K562 (cell line): Measurements from ENCODE around the gene EHBP1L1. TPM values are rescaled to one million over a fixed set of nuclear protein-coding genes. Genes with fewer than 3 reads are reported as not detected.

Experiments
- ATAC-seq: fragments of 200-7000 bp; cut with Tn5 transposase; 3 replicates; pipeline ENCODE4 v1.9.1; 2020; ENCODE audit warnings: moderate library complexity
- BruUV-seq: library from RNA; stranded (reverse); fragments of 400-500 nt; replicated peaks from 2 replicates; lab custom pipeline; 2021; lab: Mats Ljungman, UMichigan
- CTCF ChIA-PET: fragments of 300-600 bp; formaldehyde crosslinking; extraction: SDS; loops from one replicate; lab custom pipeline; 2021; ENCODE audit warnings: low intra/inter-chr PET ratio; lab: Yijun Ruan, JAX
- POLR2A ChIA-PET: fragments of 300-600, 350-650 bp; sonication (Branson Sonifier 250); formaldehyde crosslinking; extraction: SDS; loops from one replicate; lab custom pipeline; 2021; ENCODE audit warnings: antibody characterized with exemption, inconsistent platforms; lab: Yijun Ruan, JAX
- DNase-seq, 4 experiments: peaks; one replicate each; pipeline versions ENCODE4 v3.0.0 to v3.0.0-alpha.2; 2011 to 2018; ENCODE audit warnings: low spot score in 3 of 4, mixed read lengths in 3 of 4; ENCODE audit errors: extremely low read depth in 1 of 4
- FAIRE-seq: peaks from 2 replicates; lab custom pipeline; 2011; peaks lifted over from hg19 to GRCh38; lab: Jason Lieb, UNC
- H2AFZ ChIP-seq: 2 replicates; pipeline ENCODE4 v1.6.0; 2011; ENCODE audit warnings: low read depth, low read length, control low read depth, inconsistent platforms
- H3K27ac ChIP-seq: fragments of 200-600 bp; 3 replicates; pipeline ENCODE4 v1.8.0; 2011; ENCODE audit warnings: low read depth, mild to moderate bottlenecking, control low read depth, inconsistent platforms, low read length, moderate library complexity, mixed read lengths; ENCODE audit errors: extremely low read depth
- H3K27me3 ChIP-seq, 2 experiments: fragments of 300-600 bp in 1 of 2; 2 replicates in 1 of 2; 3 replicates in 1 of 2; pipeline versions ENCODE4 v1.6.0 to v1.8.0; 2011; ENCODE audit warnings: inconsistent platforms in 2 of 2, low read length in 2 of 2, mild to moderate bottlenecking in 1 of 2, mixed read lengths in 1 of 2, moderate library complexity in 1 of 2; ENCODE audit not compliant: control insufficient read depth in 2 of 2, insufficient read depth in 2 of 2
- H3K36me3 ChIP-seq: fragments of 300-600 bp; 3 replicates; pipeline ENCODE4 v1.8.0; 2011; ENCODE audit warnings: mild to moderate bottlenecking, low read length, inconsistent platforms; ENCODE audit not compliant: control insufficient read depth, insufficient read depth
- H3K4me1 ChIP-seq, 2 experiments: fragments of 200-600 bp in 1 of 2; replicated peaks in 1 of 2; 2 replicates in 1 of 2; 3 replicates in 1 of 2; pipeline versions ENCODE4 v1.5.1 to v1.8.0; 2011; ENCODE audit warnings: inconsistent platforms in 2 of 2, low read length in 2 of 2, mild to moderate bottlenecking in 1 of 2, mixed read lengths in 1 of 2, moderate library complexity in 1 of 2; ENCODE audit not compliant: control insufficient read depth in 2 of 2, insufficient read depth in 2 of 2
- H3K4me2 ChIP-seq: 2 replicates; pipeline ENCODE4 v1.6.1; 2011; ENCODE audit warnings: low read length, control low read depth, inconsistent platforms, mixed read lengths; ENCODE audit not compliant: insufficient read depth
- H3K4me3 ChIP-seq: fragments of 200-600 bp; sonication (generic), shearing (Covaris generic); 2 replicates; pipeline ENCODE4 v1.5.1; 2016; ENCODE audit warnings: control low read depth, inconsistent platforms
- H3K79me2 ChIP-seq: fragments of 200-600 bp; 3 replicates; pipeline ENCODE4 v1.8.0; 2011; ENCODE audit warnings: low read length, inconsistent platforms; ENCODE audit not compliant: control insufficient read depth, insufficient read depth
- H3K9ac ChIP-seq, 2 experiments: 2 replicates each; pipeline versions ENCODE4 v1.6.0 to v1.6.1; 2011; ENCODE audit warnings: low read depth in 2 of 2, low read length in 2 of 2, control low read depth in 1 of 2, inconsistent platforms in 1 of 2, mild to moderate bottlenecking in 1 of 2, mixed read lengths in 1 of 2; ENCODE audit not compliant: insufficient read depth in 1 of 2
- H3K9me1 ChIP-seq: one replicate; pipeline ENCODE4 v1.6.0; 2011; ENCODE audit warnings: inconsistent platforms, mild to moderate bottlenecking, low read length, moderate library complexity; ENCODE audit not compliant: control insufficient read depth, insufficient read depth
- H3K9me3 ChIP-seq: replicated peaks from 2 replicates; pipeline ENCODE4 v1.5.1; 2011; ENCODE audit warnings: low read depth, low read length, inconsistent platforms; ENCODE audit not compliant: control insufficient read depth, insufficient read depth
- H4K20me1 ChIP-seq: replicated peaks from 2 replicates; pipeline ENCODE4 v1.6.1; 2011; ENCODE audit warnings: low read length, inconsistent platforms, mixed read lengths; ENCODE audit not compliant: control insufficient read depth, insufficient read depth
- C11orf30 ChIP-seq: fragments of 450-650 bp; IDR thresholded peaks from 2 replicates; pipeline ENCODE4 v1.6.1; 2016; ENCODE audit warnings: low read depth, mild to moderate bottlenecking
- POLR2G ChIP-seq: fragments of 200-400 bp; formaldehyde crosslinking; IDR thresholded peaks from 2 replicates; pipeline ENCODE4 v1.6.1; 2017; ENCODE audit warnings: low read depth, mild to moderate bottlenecking, antibody characterized with exemption, low read length, moderate library complexity
- RBFOX2 ChIP-seq: fragments of 200-400 bp; formaldehyde crosslinking; IDR thresholded peaks from 2 replicates; pipeline ENCODE4 v1.6.1; 2017; ENCODE audit warnings: low read depth, mild to moderate bottlenecking, low read length, moderate library complexity
- XRCC5 ChIP-seq: fragments of 200-400 bp; formaldehyde crosslinking; IDR thresholded peaks from 2 replicates; pipeline ENCODE4 v1.6.1; 2017; ENCODE audit warnings: low read depth, mild to moderate bottlenecking, low read length
- WGBS: fragments of 100-300 bp; shearing (Covaris generic); methylation state at CpG from one replicate; pipeline ENCODE4 v1.1.6; 2016; ENCODE audit warnings: low coverage, mixed read lengths; ENCODE audit not compliant: insufficient coverage; ENCODE audit errors: missing lambda C conversion rate; 5-methylcytosine and 5-hydroxymethylcytosine counted together
- in situ Hi-C: fragments of 300-500 bp; cut with MboI; formaldehyde crosslinking; loops from 4 replicates; pipeline ENCODE4 v1.15.0; 2018; ENCODE audit warnings: inconsistent platforms, mixed read lengths
- intact Hi-C: fragments of 100-400 bp; cut with micrococcal nuclease; formaldehyde crosslinking; loops from 2 replicates; pipeline ENCODE4 v1.14.2; 2022
- polyA plus RNA-seq, 8 experiments: library from polyadenylated mRNA; depleted of rRNA in 4 of 8; stranded (reverse) in 5 of 8; unstranded in 3 of 8; fragments of >200 nt; fragmentation: Nextera tagmentation in 2 of 8; fragmentation: Illumina TruSeq in 1 of 8; extraction: Ambion mirVana in 2 of 8; extraction: Trizol in 1 of 8; gene quantifications; 2 replicates each; pipeline versions ENCODE4 v1.2.1 to v1.2.3, GENCODE V29; 2011 to 2014; ENCODE audit warnings: inconsistent platforms in 1 of 8, missing spikeins in 1 of 8
- total RNA-seq, 7 experiments: library from RNA; depleted of rRNA in 6 of 7; stranded (reverse); fragments of >200 nt in 6 of 7; fragmentation: Illumina TruSeq in 2 of 7; extraction: Trizol in 2 of 7; gene quantifications; 2 replicates each; pipeline versions ENCODE4 v1.2.1 to v1.2.3, GENCODE V29; 2011 to 2021; ENCODE audit warnings: low replicate concordance in 1 of 7
- TF ChIP-seq, protein P1 (sequence below): IDR thresholded peaks from 2 replicates; pipeline ENCODE4 v1.6.1; 2011; ENCODE audit warnings: borderline replicate concordance, low read depth, mild to moderate bottlenecking, moderate library complexity, low read length; ENCODE audit not compliant: insufficient read depth, poor library complexity, severe bottlenecking

EHBP1L1 gene
- total and polyA plus RNA-seq, 9 of the 15 experiments (the other 6 are each of a cell fraction or from before 2014, with no cell fraction given), result 0.03 to 87.1 (median 26.3) TPM

DNA sequence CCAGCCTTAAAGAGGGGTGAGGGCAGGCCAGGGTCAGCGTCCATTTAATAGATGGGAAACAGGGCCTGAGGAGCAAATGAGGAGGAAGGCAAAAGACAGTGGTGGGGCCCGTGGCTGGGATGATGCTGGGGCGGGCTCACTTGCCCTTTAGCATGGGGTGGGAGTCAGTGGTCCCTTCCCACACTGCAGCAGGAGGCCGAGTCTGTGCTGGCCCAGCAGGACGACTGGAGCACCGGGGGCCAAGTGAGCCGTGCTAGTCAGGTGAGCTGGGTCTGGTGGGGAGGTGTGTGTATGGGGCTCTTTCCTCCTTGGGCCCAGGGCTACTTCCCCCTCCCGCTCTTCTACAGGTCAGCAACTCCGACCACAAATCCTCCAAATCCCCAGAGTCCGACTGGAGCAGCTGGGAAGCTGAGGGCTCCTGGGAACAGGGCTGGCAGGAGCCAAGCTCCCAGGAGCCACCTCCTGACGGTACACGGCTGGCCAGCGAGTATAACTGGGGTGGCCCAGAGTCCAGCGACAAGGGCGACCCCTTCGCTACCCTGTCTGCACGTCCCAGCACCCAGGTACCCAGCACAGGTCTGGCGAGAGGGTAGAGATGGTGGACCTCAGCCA is 38.1 kb upstream of the EHBP1L1 start:
- no peaks in the 10 kb centered on the region for H3K9me3 ChIP-seq
- H2AFZ ChIP-seq, result no peak overlapping the region
- no peak for ATAC-seq
- in situ Hi-C loops (no loop called here), intact Hi-C loops (no loop called here)
- no peak overlapping the region for H3K4me3 ChIP-seq
- POLR2A ChIA-PET, result interaction anchor here (0.7 to 6.5 kb wide), 7 partner anchors 9 to 115 kb away, joined by 3 to 48 read pairs (median 4); partner anchors contain the start of genes MALAT1, NEAT1 and SCYL1
- TF ChIP-seq XRCC5 (no peak), RBFOX2 (peak; percentile 6; the same call in 1 of the 2 replicates), C11orf30 (no peak), POLR2G (peak; percentile 49; the same call in 1 of the 2 replicates)
- TF ChIP-seq, protein P1, sequence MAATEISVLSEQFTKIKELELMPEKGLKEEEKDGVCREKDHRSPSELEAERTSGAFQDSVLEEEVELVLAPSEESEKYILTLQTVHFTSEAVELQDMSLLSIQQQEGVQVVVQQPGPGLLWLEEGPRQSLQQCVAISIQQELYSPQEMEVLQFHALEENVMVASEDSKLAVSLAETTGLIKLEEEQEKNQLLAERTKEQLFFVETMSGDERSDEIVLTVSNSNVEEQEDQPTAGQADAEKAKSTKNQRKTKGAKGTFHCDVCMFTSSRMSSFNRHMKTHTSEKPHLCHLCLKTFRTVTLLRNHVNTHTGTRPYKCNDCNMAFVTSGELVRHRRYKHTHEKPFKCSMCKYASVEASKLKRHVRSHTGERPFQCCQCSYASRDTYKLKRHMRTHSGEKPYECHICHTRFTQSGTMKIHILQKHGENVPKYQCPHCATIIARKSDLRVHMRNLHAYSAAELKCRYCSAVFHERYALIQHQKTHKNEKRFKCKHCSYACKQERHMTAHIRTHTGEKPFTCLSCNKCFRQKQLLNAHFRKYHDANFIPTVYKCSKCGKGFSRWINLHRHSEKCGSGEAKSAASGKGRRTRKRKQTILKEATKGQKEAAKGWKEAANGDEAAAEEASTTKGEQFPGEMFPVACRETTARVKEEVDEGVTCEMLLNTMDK, result no peak
- no peaks in the 10 kb centered on the region for H3K27me3 ChIP-seq
- 0 out of 4 replicates have a peak overlapping the region, but pooled peaks of 1 of the 2 experiments have one; percentile 26 for H3K9ac ChIP-seq
- no peak for FAIRE-seq
- CTCF ChIA-PET, result no interaction called here
- 90% methylated on average over 17 of the region's 18 CpGs for WGBS
- no peak for DNase-seq
- H3K4me1 ChIP-seq, result peaks cover 9 to 48% of the 10 kb centered on the region in 2 experiments
- no peaks in the 10 kb centered on the region; the same call in 2 of the 3 replicates for H3K79me2 ChIP-seq
- H4K20me1 ChIP-seq, result no peaks in the 10 kb centered on the region
- no peak overlapping the region for H3K27ac ChIP-seq
- H3K36me3 ChIP-seq, result peaks cover 60% of the 10 kb centered on the region; the same call in 1 of the 3 replicates
- H3K4me2 ChIP-seq, result no peak overlapping the region
- no TSS peak for BruUV-seq
- H3K9me1 ChIP-seq, result no peaks in the 10 kb centered on the region
